ENCODE data around the gene ADIPOQ.
"Not testable (repeated sequence)": the region's sequence is repeated elsewhere in the genome, so short reads cannot be mapped to it uniquely, and the experiment has no call there.

DNA sequence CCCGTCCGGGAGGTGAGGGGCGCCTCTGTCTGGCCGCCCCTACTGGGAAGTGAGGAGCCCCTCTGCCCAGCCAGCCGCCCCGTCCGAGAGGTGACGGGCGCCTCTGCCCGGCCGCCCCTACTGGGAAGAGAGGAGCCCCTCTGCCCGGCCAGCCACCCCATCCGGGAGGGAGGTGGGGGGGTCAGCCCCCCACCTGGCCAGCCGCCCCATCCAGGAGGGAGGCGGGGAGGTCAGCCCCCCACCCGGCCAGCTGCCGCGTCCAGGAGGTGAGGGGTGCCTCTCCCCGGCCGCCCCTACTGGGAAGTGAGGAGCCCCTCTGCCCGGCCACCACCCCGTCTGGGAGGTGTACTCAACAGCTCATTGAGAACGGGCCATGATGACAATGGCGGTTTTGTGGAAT, 31.7 kb downstream of the ADIPOQ start:
- TF ChIP-seq, protein P1, sequence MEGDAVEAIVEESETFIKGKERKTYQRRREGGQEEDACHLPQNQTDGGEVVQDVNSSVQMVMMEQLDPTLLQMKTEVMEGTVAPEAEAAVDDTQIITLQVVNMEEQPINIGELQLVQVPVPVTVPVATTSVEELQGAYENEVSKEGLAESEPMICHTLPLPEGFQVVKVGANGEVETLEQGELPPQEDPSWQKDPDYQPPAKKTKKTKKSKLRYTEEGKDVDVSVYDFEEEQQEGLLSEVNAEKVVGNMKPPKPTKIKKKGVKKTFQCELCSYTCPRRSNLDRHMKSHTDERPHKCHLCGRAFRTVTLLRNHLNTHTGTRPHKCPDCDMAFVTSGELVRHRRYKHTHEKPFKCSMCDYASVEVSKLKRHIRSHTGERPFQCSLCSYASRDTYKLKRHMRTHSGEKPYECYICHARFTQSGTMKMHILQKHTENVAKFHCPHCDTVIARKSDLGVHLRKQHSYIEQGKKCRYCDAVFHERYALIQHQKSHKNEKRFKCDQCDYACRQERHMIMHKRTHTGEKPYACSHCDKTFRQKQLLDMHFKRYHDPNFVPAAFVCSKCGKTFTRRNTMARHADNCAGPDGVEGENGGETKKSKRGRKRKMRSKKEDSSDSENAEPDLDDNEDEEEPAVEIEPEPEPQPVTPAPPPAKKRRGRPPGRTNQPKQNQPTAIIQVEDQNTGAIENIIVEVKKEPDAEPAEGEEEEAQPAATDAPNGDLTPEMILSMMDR (IDR thresholded peaks at IDR 0.05) = not testable (repeated sequence)
- TF ChIP-seq POLR2A, POLR2AphosphoS5, EP300 (IDR thresholded peaks at IDR 0.05): not testable (repeated sequence)

Data from stomach (tissue), 4 donors.